SK-N-MC (cell line): ENCODE results near the gene CTNNA1.

ENCODE experiments used
- DNase-seq: peaks from one replicate; pipeline ENCODE4 v3.0.0-alpha.2; 2011; ENCODE audit warnings: low read depth, low spot score
- H3K27ac ChIP-seq: fragments of 200-600 bp; sonication (generic); 2 replicates; pipeline ENCODE4 v1.5.1; 2016; ENCODE audit warnings: mixed run types
- H3K36me3 ChIP-seq: fragments of 200-600 bp; sonication (generic); 2 replicates; pipeline ENCODE4 v1.6.1; 2017; ENCODE audit warnings: antibody characterized with exemption, low read length, mixed read lengths; ENCODE audit not compliant: insufficient read depth
- H3K4me3 ChIP-seq: fragments of 200-600 bp; sonication (generic); 2 replicates; pipeline ENCODE4 v1.5.1; 2016
- H3K9ac ChIP-seq: fragments of 200-600 bp; sonication (generic); 2 replicates; pipeline ENCODE4 v1.8.0; 2017; ENCODE audit warnings: mixed run types, mixed read lengths; ENCODE audit not compliant: insufficient read length
- H3K9me3 ChIP-seq: fragments of 200-600 bp; sonication (generic); 2 replicates; pipeline ENCODE4 v1.6.1; 2017; ENCODE audit warnings: low read depth, mild to moderate bottlenecking, antibody characterized with exemption, low read length, moderate library complexity, mixed read lengths
- EZH2 ChIP-seq: fragments of 200-600 bp; sonication (generic); IDR thresholded peaks from one replicate; pipeline ENCODE4 v1.6.1; 2017; ENCODE audit warnings: antibody characterized with exemption
- FOXP2 ChIP-seq: optimal IDR thresholded peaks from 2 replicates; pipeline ENCODE3; 2011; ENCODE audit warnings: mild to moderate bottlenecking, moderate library complexity; ENCODE audit not compliant: insufficient read depth; ENCODE audit errors: extremely low read length, control extremely low read depth
- POLR2AphosphoS5 ChIP-seq: IDR thresholded peaks from 2 replicates; pipeline ENCODE4 v1.6.1; 2012; ENCODE audit warnings: mild to moderate bottlenecking, low read depth, low read length, borderline replicate concordance

CTNNA1 gene

DNA sequence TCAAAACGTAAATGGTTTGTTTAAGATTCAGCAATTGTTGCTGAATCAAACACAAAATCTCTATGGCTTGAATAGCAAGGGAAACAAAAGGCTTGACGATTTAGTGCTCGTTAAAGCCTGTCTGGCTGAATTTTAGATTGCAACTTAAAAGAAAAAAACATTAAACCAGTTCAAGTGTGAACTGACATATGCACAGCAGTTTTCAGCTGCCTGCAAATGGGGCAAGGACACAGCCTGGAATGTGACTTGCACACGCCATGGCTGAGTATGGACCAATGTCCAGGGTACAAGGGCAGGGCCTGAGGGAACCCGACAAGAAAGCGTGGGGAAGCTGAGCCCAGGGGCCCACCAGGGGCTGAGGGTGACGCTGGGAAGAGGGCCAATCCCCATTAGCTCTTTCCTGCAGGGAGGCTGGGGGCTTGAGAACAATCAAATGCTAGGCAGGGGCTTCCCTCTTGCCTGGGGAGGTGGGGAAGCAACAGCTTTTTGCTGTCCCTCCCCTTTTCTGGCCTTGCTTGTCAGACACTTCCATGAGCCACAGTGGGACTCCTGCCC lies 211.5 kb downstream of the CTNNA1 start:
- peak overlapping the region; percentile 56 for H3K9ac ChIP-seq
- peak overlapping the region; percentile 84 for H3K27ac ChIP-seq
- no peaks in the 10 kb centered on the region for H3K9me3 ChIP-seq
- H3K36me3 ChIP-seq = no peaks in the 10 kb centered on the region
- TF ChIP-seq EZH2 = no peak
- no peak for TF ChIP-seq POLR2AphosphoS5
- TF ChIP-seq FOXP2 = no peak
- peak overlapping the region; percentile 17; the same call in 1 of the 2 replicates for H3K4me3 ChIP-seq
- DNase-seq = no peak

DNA sequence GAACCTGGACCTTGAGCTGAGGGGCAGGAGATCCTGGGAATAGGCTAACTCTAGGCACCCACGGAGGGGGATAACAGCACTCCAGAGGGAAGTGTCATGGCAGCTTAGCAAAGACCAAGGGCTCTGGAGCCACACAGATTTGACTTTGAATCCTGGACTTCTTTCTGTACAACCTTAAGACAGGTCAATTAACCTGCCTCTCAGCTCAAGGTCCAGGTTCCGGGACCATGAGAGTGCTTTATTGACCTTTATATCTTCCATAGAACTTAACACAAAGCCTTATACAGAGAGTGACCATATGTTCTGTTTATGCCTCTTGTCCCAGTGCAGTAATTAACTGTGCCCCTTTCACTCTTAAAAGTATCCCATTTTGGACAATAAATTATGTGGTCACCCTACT lies 212.4 kb downstream of the CTNNA1 start:
- H3K4me3 ChIP-seq = no peak overlapping the region

GRCh38 chr5:138966236-138966985 lies 213.2 kb downstream of the CTNNA1 start:
- Histone ChIP-seq H3K9me3 (no peaks in the 10 kb centered on the region), H3K36me3 (no peaks in the 10 kb centered on the region), H3K4me3 (no peak overlapping the region), H3K27ac (no peak overlapping the region), H3K9ac (no peak overlapping the region)
- DNase-seq = no peak
- TF ChIP-seq EZH2 = no peak
- no peak for TF ChIP-seq FOXP2
- TF ChIP-seq POLR2AphosphoS5 = no peak

More for the DNA sequence above, 212.4 kb downstream of the CTNNA1 start:
- no peaks in the 10 kb centered on the region for H3K36me3 ChIP-seq
- no peak for DNase-seq
- H3K9me3 ChIP-seq = no peaks in the 10 kb centered on the region
- H3K9ac ChIP-seq = no peak overlapping the region
- TF ChIP-seq EZH2 (no peak), POLR2AphosphoS5 (no peak)
- no peak overlapping the region for H3K27ac ChIP-seq

DNA sequence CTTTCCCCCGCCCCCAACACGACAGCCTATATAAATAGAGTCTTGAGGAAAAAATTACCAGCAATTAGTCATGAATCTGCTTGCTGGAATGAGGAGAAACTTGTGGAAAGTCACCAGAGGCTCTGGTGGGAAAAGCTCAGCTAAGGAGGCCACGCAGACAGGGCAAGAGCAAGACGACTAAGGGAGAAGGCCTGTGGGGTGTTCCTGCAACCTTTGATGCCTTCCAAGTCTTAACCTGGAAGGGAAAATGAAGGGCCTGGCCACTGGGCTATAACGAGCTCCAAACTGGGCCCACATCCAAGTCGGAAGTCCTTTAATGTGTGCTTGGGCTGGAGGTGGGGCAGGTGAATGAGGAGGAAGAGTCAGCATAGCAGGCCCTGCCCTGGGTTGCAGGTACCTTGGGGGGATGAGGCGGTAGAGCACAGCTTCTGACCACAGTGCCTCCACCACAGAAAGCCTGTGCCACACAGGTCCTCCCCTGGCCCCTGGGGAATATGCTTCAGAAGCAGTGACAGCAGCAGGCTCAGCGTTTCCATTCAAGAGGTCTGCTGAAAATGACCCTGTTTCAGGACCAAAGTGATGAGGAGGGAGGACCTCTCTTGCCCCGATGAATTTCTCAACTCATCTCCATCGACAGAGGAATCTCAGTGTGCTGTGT lies 214.7 kb downstream of the CTNNA1 start:
- DNase-seq = no peak

DNA sequence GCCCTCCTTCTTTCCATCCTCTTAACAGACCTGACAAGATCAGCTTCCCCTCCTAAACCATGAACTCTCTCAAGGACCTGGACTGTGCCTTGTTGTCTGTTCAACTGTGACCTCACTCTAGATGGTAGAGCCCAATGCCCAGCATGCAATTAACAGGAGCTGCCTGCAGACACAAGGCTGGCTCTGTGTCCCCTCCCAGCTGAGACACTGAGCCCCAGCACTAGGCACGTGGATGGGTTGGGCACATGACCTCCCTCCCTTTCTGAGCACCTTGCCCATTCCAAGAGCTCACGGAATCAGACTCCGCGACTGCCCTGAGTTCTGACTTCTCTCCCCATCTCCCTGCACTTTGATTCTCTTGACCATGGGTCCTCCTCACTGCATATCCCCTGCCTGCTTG lies 215.4 kb downstream of the CTNNA1 start:
- TF ChIP-seq POLR2AphosphoS5 (no peak), EZH2 (no peak), FOXP2 (no peak)
- Histone ChIP-seq H3K9ac (no peak overlapping the region), H3K4me3 (no peak overlapping the region), H3K27ac (no peak overlapping the region), H3K9me3 (no peaks in the 10 kb centered on the region), H3K36me3 (no peaks in the 10 kb centered on the region)
- DNase-seq = no peak

More for the DNA sequence above, 214.7 kb downstream of the CTNNA1 start:
- no peak for TF ChIP-seq POLR2AphosphoS5
- no peak for TF ChIP-seq FOXP2
- no peak for TF ChIP-seq EZH2
- Histone ChIP-seq H3K4me3 (no peak overlapping the region), H3K9ac (no peak overlapping the region), H3K9me3 (no peaks in the 10 kb centered on the region), H3K36me3 (no peaks in the 10 kb centered on the region), H3K27ac (no peak overlapping the region)

DNA sequence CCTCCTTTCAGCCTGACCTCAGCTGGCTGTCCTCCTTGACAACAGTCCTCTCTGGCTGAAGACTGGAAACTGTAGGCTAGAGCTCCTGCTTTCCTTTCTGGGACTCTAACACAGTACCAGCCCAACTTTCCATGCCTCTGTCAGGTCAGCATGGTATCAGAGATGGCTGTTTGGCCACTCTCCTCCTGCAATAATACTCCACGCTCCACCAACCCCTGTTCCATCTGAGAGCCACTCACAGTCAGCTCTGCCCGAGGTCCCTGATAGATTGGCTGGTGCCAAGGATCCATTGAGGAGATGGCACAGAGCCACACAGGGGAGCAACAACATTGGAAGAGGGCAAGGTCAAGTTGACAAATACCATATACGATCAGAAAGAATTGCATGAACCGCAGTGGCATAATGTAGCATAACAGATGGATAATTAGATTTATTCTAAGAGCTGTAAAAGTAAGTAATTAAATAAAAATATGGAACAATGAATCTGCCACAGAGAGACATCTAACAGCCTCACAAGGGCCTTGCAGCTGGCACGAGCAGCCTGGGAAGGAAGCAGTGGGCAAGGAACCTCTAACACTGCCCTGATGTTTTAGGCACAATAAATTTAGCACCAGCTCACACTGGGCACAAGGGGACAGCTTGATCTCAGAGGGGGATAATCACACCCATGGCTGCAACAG lies 216.2 kb downstream of the CTNNA1 start:
- no peaks in the 10 kb centered on the region for H3K9me3 ChIP-seq
- DNase-seq = no peak
- H3K27ac ChIP-seq = no peak overlapping the region

DNA sequence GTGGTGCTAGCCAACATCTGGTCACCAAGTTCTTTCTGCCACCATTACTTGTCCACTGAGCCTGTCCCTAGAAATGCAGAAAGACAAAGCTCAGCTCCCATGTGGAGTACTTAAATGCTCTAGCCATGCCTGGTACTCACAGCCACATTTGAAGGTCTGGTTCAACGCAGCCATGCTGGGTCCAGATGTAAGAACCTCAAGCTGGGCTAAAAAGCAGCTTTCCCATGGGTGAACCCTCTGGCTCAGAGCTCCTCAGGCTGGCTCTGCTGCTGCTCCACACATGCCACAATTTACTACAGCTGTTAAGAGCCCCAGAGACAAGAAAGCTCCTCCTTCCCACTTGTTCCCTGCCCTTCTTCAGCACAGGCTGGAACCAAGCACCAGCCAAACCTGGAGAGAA lies 219.0 kb downstream of the CTNNA1 start:
- no peak for TF ChIP-seq POLR2AphosphoS5
- TF ChIP-seq EZH2 = no peak
- TF ChIP-seq FOXP2 = no peak
- H3K9ac ChIP-seq = peak overlapping the region; percentile 27
- no peak overlapping the region for H3K4me3 ChIP-seq
- DNase-seq = no peak
- H3K36me3 ChIP-seq = no peaks in the 10 kb centered on the region
- H3K27ac ChIP-seq = no peak overlapping the region
- H3K9me3 ChIP-seq = no peaks in the 10 kb centered on the region

More for the DNA sequence above, 216.2 kb downstream of the CTNNA1 start:
- no peak for TF ChIP-seq POLR2AphosphoS5
- no peak for TF ChIP-seq FOXP2
- TF ChIP-seq EZH2 = no peak
- no peak overlapping the region for H3K4me3 ChIP-seq
- H3K9ac ChIP-seq = no peak overlapping the region
- no peaks in the 10 kb centered on the region for H3K36me3 ChIP-seq

DNA sequence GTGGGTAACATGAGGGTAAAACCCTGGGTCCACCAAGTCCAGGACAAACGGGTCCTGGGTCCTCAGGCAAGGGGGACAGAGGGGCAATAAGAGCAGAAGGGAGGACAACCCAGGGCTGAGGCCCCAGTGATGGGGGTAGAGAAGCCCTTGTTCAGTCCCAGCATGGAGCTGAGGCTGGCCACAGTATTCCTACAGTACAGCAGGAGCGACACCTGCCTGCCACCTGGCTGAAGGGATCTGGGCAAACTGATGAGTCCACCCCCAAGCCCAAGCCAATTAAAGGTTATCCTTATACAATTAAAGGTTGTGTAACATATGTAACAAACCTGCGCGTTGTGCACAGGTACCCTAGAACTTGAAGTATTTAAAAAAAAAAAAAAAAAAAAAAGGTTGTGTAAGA lies 219.6 kb downstream of the CTNNA1 start:
- Histone ChIP-seq H3K9me3 (no peaks in the 10 kb centered on the region), H3K36me3 (no peaks in the 10 kb centered on the region), H3K9ac (peak overlapping the region; percentile 27), H3K4me3 (no peak overlapping the region), H3K27ac (no peak overlapping the region)
- no peak for TF ChIP-seq FOXP2
- TF ChIP-seq EZH2 = no peak
- DNase-seq = no peak
